ENCODE results near the gene TREX2.

The TREX2 gene

GRCh38 chrX:153435845-153436244 is 10.0 kb downstream of the TREX2 start:
- no peak for DNase-seq (ENCODE audit: low read depth in 2 of 2)

GRCh38 chrX:153434801-153435200 is 11.1 kb downstream of the TREX2 start:
- no peak for DNase-seq (ENCODE audit: low read depth in 2 of 2)

GRCh38 chrX:153433781-153434285 is 12.0 kb downstream of the TREX2 start:
- no peak for DNase-seq (ENCODE audit: low read depth in 2 of 2)

GRCh38 chrX:153433161-153433680 is 12.6 kb downstream of the TREX2 start:
- DNase-seq (ENCODE audit: low read depth in 2 of 2) = no peak

- no peak for DNase-seq (ENCODE audit: low read depth in 2 of 2)
Observed at GRCh38 chrX:153430796-153431195, 15.1 kb downstream of the TREX2 start.

GRCh38 chrX:153426204-153426603 is 19.7 kb downstream of the TREX2 start:
- DNase-seq (ENCODE audit: low read depth in 2 of 2) = no peak

- no peak for DNase-seq (ENCODE audit: low read depth in 2 of 2)
Observed at GRCh38 chrX:153423652-153424051, 22.2 kb downstream of the TREX2 start.

GRCh38 chrX:153421856-153422255 is 24.0 kb downstream of the TREX2 start:
- no peak for DNase-seq (ENCODE audit: low read depth in 2 of 2)

- DNase-seq (ENCODE audit: low read depth in 2 of 2) = no peak
Observed at GRCh38 chrX:153420851-153421599, 24.8 kb downstream of the TREX2 start.

GRCh38 chrX:153417637-153418036 is 28.2 kb downstream of the TREX2 start:
- no peak for DNase-seq (ENCODE audit: low read depth in 2 of 2)

- DNase-seq (ENCODE audit: low read depth in 2 of 2) = no peak
Observed at GRCh38 chrX:153416781-153417450, 28.9 kb downstream of the TREX2 start.

- no peak for DNase-seq (ENCODE audit: low read depth in 2 of 2)
Observed at GRCh38 chrX:153414856-153415510, 30.9 kb downstream of the TREX2 start.

GRCh38 chrX:153413731-153414130 is 32.1 kb downstream of the TREX2 start:
- DNase-seq (ENCODE audit: low read depth in 2 of 2) = no peak

- no peak for DNase-seq (ENCODE audit: low read depth in 2 of 2)
Observed at GRCh38 chrX:153412746-153413720, 32.8 kb downstream of the TREX2 start.

GRCh38 chrX:153411988-153412574 is 33.8 kb downstream of the TREX2 start:
- DNase-seq (ENCODE audit: low read depth in 2 of 2) = no peak

GRCh38 chrX:153411255-153411987 is 34.4 kb downstream of the TREX2 start, which contains the start of gene ZFP92:
Gene ZFP92 (plus strand): TSS chrX:153411472. CDS start chrX:153418323, 6,851 bp downstream.
- peak in 1 of 2 experiments; percentile 17 for DNase-seq (ENCODE audit: low read depth in 2 of 2)

GRCh38 chrX:153410888-153411254 is 35.0 kb downstream of the TREX2 start:
- DNase-seq (ENCODE audit: low read depth in 2 of 2) = no peak

GRCh38 chrX:153410373-153410772 is 35.5 kb downstream of the TREX2 start:
- no peak for DNase-seq (ENCODE audit: low read depth in 2 of 2)

GRCh38 chrX:153409414-153410101 is 36.3 kb downstream of the TREX2 start:
- no peak for DNase-seq (ENCODE audit: low read depth in 2 of 2)

Measured in stimulated activated CD4-positive, alpha-beta T cell treated with anti-CD3 and anti-CD28 coated beads, Interleukin-12 subunit alpha, Interleukin-12 subunit beta, amount 100 ng/mL, for 24 hours (primary cell).